Omental fat pad (tissue), 4 donors: ENCODE results near the gene MTOR. TPM values are rescaled to one million over a fixed set of nuclear protein-coding genes. Genes with fewer than 3 reads are reported as not detected.

Experiments used
- ATAC-seq: fragments of 150-250 bp; one replicate; pipeline ENCODE4 v1.9.1; 2016; ENCODE audit warnings: mild to moderate bottlenecking, moderate library complexity; ENCODE audit not compliant: low FRiP score
- DNase-seq: peaks from one replicate; pipeline ENCODE4 v3.0.0-alpha.2; 2019; ENCODE audit warnings: low spot score
- total RNA-seq, 4 donors: library from RNA; depleted of rRNA; stranded (reverse); fragments of >200 nt; gene quantifications; one replicate each; pipeline ENCODE4 v1.1.0, GENCODE V29; 2016
- TF ChIP-seq, protein P1 (sequence below), 3 donors: fragments of 450-650 bp; IDR thresholded peaks; one replicate each; pipeline ENCODE4 v1.5.1; 2016 to 2017; ENCODE audit warnings: antibody characterized with exemption in 3 of 3, mild to moderate bottlenecking in 3 of 3, moderate library complexity in 2 of 3

MTOR gene
- total RNA-seq, 4 donors from 2014 or later: 38.0 to 48.2 (median 43.6) TPM

DNA sequence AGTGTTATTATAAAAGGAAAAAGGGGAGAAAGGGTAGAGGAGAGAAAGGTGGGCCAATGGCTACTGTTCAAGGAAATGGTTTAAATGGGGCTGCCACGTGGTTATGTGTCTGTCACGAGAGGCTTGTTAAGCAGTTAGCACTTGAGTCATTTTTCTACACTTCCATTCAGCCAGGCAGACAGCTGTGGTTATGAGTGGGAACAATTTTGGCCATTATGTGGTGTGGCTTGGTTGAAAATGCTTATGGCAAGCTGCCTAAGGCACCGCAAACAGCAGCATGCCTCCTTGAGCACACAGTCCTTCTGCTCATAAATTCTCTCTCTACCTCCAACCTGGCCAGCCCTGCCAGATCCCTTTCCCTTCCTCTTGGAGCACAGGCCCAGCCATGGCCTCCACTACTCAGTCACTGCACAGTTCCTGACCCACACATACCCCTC is 199.4 kb downstream of the MTOR start:
- no peak for ATAC-seq
- TF ChIP-seq, protein P1, sequence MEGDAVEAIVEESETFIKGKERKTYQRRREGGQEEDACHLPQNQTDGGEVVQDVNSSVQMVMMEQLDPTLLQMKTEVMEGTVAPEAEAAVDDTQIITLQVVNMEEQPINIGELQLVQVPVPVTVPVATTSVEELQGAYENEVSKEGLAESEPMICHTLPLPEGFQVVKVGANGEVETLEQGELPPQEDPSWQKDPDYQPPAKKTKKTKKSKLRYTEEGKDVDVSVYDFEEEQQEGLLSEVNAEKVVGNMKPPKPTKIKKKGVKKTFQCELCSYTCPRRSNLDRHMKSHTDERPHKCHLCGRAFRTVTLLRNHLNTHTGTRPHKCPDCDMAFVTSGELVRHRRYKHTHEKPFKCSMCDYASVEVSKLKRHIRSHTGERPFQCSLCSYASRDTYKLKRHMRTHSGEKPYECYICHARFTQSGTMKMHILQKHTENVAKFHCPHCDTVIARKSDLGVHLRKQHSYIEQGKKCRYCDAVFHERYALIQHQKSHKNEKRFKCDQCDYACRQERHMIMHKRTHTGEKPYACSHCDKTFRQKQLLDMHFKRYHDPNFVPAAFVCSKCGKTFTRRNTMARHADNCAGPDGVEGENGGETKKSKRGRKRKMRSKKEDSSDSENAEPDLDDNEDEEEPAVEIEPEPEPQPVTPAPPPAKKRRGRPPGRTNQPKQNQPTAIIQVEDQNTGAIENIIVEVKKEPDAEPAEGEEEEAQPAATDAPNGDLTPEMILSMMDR (IDR thresholded peaks at IDR 0.05): no peak
- no peak for DNase-seq

DNA sequence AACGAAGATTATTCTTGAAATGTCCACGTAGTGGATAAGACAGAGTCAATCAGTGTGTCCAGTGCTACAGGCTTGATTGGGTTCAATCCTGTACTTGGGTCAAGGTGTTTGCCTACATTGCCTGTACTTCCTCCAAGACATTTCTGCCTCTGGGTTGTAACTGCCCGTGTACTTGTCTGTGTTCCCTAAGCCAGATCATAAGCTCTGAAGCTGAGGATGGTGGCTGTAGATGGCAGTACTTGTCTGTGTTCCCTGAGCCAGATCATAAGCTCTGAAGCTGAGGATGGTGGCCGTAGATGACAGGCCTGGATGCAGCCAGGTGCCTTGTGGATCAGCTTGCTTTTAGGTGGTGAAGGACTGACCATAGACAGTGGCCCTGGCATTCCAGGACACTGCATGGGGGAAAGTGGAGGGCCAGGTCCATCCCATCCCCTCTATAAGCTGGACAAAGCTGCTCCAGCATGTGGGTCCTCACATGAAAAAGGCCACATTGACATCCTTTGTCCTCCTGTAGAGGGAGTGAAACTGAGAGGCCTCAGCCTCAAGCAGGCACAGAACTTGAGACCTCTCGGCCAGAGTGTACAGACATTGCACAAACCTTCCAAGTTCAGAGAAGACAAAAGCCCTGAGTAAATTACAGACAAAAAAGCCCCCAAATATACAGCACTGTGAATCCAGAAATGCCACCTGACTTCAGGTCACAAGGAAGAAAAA is 200.5 kb downstream of the MTOR start:
- no peak for DNase-seq
- TF ChIP-seq, protein P1 (IDR thresholded peaks at IDR 0.05): no peak
- ATAC-seq: no peak

DNA sequence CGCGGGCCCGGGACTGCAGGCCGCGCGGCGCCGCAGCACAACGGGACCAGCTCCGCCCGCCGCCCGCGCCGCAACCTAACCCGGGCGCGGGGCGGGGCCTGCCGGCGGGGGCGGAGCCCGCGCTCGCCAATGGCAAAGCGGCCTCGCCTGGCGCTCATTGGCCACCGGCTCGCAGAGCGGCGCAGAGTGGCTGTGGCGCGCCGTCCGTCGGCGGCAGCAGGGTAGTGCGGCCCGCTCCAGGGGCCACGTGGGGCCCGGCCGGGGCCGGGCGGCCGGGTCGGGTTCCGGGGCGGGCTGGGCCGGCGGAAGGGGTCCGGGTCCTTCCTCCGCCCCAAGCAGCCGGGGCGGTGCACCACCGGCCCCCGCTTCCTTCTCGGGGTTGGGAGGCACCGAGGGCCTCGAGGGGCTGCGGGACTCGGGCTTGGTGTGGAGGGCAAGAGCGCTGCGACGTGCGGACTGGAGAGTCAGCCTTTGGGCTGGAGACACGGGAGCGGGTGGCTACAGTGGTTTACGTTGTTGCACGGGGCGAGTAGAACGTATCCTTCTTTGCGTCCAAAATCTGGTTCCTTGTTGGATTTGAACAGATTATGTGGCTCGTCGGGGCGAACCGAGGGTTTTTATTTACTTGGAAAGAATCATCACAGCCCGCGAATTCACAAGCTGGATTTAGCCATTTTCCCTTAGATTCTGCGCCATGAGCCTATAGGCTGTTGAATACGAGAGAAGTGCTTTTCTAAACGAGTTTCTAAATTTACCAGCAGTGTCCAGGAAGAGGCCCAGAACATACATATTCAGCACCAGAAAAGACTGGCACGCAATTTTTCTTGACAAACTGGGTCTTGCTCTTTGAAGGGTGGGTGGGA is 202.2 kb downstream of the MTOR start, which contains the start of gene SRM:
Gene SRM (minus strand): TSS at position 51 of the 863 bp plus-strand sequence. CDS start 75 bp downstream, outside the sequence.
- DNase-seq (peak; percentile 73), ATAC-seq (peak; percentile 99)
- TF ChIP-seq, protein P1 (IDR thresholded peaks at IDR 0.05): peak in 1 of 3 donors; percentile 12

DNA sequence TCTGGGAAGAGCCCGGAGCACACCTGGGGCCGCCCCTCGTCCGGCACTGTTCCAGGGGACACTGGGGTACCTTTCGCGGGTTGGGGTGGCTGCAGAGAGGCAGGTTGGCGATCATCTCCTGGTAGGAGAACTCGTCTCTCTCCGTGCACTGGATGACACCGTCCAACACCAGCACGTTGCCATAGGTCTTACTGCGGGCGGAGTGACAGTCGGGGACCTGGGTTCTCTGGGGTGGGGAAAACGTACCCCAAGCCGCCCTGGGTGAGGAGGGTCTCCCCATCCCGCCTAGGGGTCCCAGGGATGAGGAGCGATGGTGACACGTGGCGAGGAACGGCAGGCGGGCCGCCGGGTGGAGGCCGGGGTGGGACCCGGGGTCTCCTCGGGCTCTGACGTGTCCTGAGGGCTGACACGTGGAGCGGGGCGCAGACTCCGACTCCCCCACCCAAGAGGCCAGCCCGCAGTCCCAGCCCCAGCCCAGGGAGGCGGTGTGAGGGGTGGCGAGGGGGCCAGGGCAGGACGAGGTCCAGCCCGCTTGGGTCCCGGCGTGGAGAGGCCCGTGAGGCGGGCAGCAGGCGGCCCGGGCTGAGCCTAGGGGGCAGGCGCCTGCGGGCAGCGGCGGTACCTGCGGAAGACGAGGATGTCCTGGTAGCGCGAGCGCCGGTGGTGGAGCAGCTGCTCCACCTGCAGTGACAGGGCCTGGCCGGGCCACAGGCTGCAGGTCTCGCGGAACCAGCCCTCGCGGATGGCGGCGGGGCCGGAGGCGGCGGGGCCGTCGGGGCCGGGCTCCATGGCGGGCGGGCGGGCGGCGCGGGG is 203.0 kb downstream of the MTOR start:
- DNase-seq (no peak), ATAC-seq (peak; percentile 9)
- TF ChIP-seq, protein P1 (IDR thresholded peaks at IDR 0.05): no peak

DNA sequence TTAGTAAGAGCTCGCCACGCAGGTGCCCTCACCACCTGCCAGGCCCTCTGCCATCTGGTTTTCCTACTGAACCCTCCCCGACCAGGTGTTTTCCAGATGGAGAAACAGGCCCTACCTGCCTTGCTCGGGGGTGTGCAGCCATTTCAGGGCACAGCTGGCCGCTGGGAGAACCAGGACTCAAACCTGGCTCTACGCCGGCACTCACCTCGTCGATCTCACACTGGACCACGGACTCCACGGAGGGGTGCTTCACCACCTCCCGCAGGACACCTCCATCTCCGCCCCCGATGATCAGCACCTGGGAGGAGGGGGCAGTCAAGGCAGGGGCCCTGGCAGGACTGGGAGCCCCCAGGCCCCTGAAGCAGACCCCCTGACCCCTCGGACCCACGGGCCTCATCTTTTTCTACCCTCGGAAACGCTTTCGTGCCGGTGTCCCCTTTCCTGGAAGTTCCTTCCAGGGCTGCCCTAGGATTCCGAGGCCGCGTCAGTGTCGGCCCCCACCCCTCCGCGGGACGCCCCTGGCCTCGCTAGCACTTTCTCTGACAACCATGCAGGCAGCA is 203.7 kb downstream of the MTOR start:
- ATAC-seq (no peak), DNase-seq (no peak)
- TF ChIP-seq, protein P1 (IDR thresholded peaks at IDR 0.05): no peak

DNA sequence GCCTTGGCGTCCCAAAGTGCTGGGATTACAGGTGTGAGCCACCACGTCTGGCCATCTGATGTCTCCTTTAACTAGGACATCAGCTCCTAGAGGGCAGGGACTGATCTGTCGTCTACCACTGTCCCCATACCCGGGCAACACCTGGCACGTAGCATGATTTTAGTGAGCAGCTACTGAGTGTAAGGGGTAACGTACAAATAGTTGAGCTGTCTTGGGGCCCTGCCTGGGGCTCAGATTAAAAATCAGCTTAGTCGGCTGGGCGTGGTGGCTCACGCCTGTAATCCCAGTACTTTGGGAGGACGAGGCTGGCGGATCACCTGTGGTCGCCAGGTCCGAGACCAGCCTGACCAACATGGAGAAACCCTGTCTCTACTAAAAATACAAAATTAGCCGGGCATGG is 204.3 kb downstream of the MTOR start:
- no peak for ATAC-seq
- no peak for DNase-seq
- TF ChIP-seq, protein P1 (IDR thresholded peaks at IDR 0.05): no peak
